Glomerular visceral epithelial cell (primary cell): ENCODE measurements around the gene FAHD1.
A peak's percentile ranks its signal among the peaks of the same experiment; 100 is the strongest.

Source experiments
- DNase-seq: peaks from one replicate; pipeline ENCODE4 v3.0.0-alpha.2; 2016; ENCODE audit errors: extremely low spot score

Gene FAHD1

GRCh38 chr16:1826691-1827573 is at the start of gene FAHD1, which contains the start of gene HAGH:
Gene FAHD1 (plus strand): TSS chr16:1827206. CDS start chr16:1827239, 33 bp downstream.
Gene HAGH (minus strand): TSS chr16:1826825. CDS start chr16:1826787, 38 bp downstream.
- peak; percentile 90 for DNase-seq

- DNase-seq = no peak
These were observed 49.4 kb upstream of the FAHD1 start for GRCh38 chr16:1777375-1778199.

GRCh38 chr16:1778200-1779179 is 48.5 kb upstream of the FAHD1 start:
- no peak for DNase-seq

GRCh38 chr16:1779234-1779701 is 47.7 kb upstream of the FAHD1 start:
- no peak for DNase-seq

- no peak for DNase-seq
These were observed 47.0 kb upstream of the FAHD1 start for GRCh38 chr16:1779741-1780676.

GRCh38 chr16:1780677-1781072 is 46.3 kb upstream of the FAHD1 start:
- no peak for DNase-seq

GRCh38 chr16:1781254-1781653 is 45.8 kb upstream of the FAHD1 start:
- no peak for DNase-seq

- DNase-seq = peak; percentile 43
These were observed 45.1 kb upstream of the FAHD1 start for GRCh38 chr16:1781758-1782407.

GRCh38 chr16:1782408-1783264 is 44.4 kb upstream of the FAHD1 start, which contains the start of the genes NUBP2 and SPSB3:
Gene NUBP2 (plus strand): TSS chr16:1782960. CDS start chr16:1783021, 61 bp downstream.
Gene SPSB3 (minus strand): TSS chr16:1782571. CDS start chr16:1781483, 1,088 bp downstream.
- DNase-seq = peak; percentile 100

- DNase-seq = no peak
These were observed 41.8 kb upstream of the FAHD1 start for GRCh38 chr16:1784977-1785845.

- no peak for DNase-seq
These were observed 41.2 kb upstream of the FAHD1 start for GRCh38 chr16:1785846-1786170.

- DNase-seq = no peak
These were observed 40.6 kb upstream of the FAHD1 start for GRCh38 chr16:1786242-1787055.

GRCh38 chr16:1787056-1787321 is 40.0 kb upstream of the FAHD1 start:
- no peak for DNase-seq

GRCh38 chr16:1787322-1788094 is 39.5 kb upstream of the FAHD1 start:
- no peak for DNase-seq

GRCh38 chr16:1788095-1788707 is 38.8 kb upstream of the FAHD1 start:
- no peak for DNase-seq

GRCh38 chr16:1788708-1789100 is 38.3 kb upstream of the FAHD1 start:
- DNase-seq = no peak
